H9 (cell line): ENCODE results near the gene TUT4. TPM values are rescaled to one million over a fixed set of nuclear protein-coding genes. Genes with fewer than 3 reads are reported as not detected.

Experiments used
- DNase-seq: peaks from one replicate; pipeline ENCODE4 v3.0.0-alpha.2; 2017
- H2AFZ ChIP-seq: one replicate; pipeline ENCODE4 v1.6.1; 2013; ENCODE audit warnings: mild to moderate bottlenecking, low read length, control low read depth, moderate library complexity
- H2AK5ac ChIP-seq: 2 replicates; pipeline ENCODE4 v1.6.1; 2013; ENCODE audit warnings: low read length, control low read depth, mixed read lengths; ENCODE audit not compliant: insufficient read length
- H2BK120ac ChIP-seq: one replicate; pipeline ENCODE4 v1.6.1; 2013; ENCODE audit warnings: low read depth, mild to moderate bottlenecking, low read length, control low read depth, inconsistent platforms; ENCODE audit not compliant: poor library complexity, severe bottlenecking
- H2BK12ac ChIP-seq: 2 replicates; pipeline ENCODE4 v1.6.1; 2013; ENCODE audit warnings: low read length, control low read depth, mixed read lengths, low read depth; ENCODE audit not compliant: insufficient read length
- H2BK15ac ChIP-seq: 2 replicates; pipeline ENCODE4 v1.6.1; 2013; ENCODE audit warnings: low read depth, low read length, control low read depth
- H2BK20ac ChIP-seq: one replicate; pipeline ENCODE4 v1.6.1; 2013; ENCODE audit warnings: low read depth, mild to moderate bottlenecking, low read length, control low read depth, inconsistent platforms; ENCODE audit not compliant: poor library complexity, severe bottlenecking
- H2BK5ac ChIP-seq: 2 replicates; pipeline ENCODE4 v1.6.1; 2013; ENCODE audit warnings: low read length, control low read depth, mixed read lengths; ENCODE audit not compliant: insufficient read length
- H3K14ac ChIP-seq: 2 replicates; pipeline ENCODE4 v1.6.1; 2013; ENCODE audit warnings: low read length, control low read depth; ENCODE audit not compliant: insufficient read depth
- H3K18ac ChIP-seq: 2 replicates; pipeline ENCODE4 v1.6.1; 2013; ENCODE audit warnings: low read depth, mild to moderate bottlenecking, mixed read lengths, low read length, control low read depth; ENCODE audit not compliant: insufficient read length
- H3K23ac ChIP-seq: 2 replicates; pipeline ENCODE4 v1.6.1; 2013; ENCODE audit warnings: low read length, control low read depth, mixed read lengths, low read depth; ENCODE audit not compliant: insufficient read length
- H3K23me2 ChIP-seq: 2 replicates; pipeline ENCODE4 v1.6.1; 2013; ENCODE audit warnings: low read depth, mild to moderate bottlenecking, mixed read lengths, low read length, control low read depth; ENCODE audit not compliant: insufficient read length, poor library complexity, severe bottlenecking
- H3K27ac ChIP-seq: 2 replicates; pipeline ENCODE4 v1.5.1; 2013; ENCODE audit warnings: low read length, control low read depth, mixed read lengths, low read depth; ENCODE audit not compliant: insufficient read length
- H3K27me3 ChIP-seq: 2 replicates; pipeline ENCODE4 v1.6.1; 2013; ENCODE audit warnings: low read length, control low read depth, inconsistent platforms; ENCODE audit not compliant: insufficient read depth
- H3K4ac ChIP-seq: 2 replicates; pipeline ENCODE4 v1.6.1; 2013; ENCODE audit warnings: low read depth, mild to moderate bottlenecking, control low read depth, inconsistent platforms, low read length, moderate library complexity
- H3K4me1 ChIP-seq: 2 replicates; pipeline ENCODE4 v1.6.1; 2013; ENCODE audit warnings: low read length, control low read depth, inconsistent platforms; ENCODE audit not compliant: insufficient read depth
- H3K4me2 ChIP-seq: 2 replicates; pipeline ENCODE4 v1.6.1; 2013; ENCODE audit warnings: low read length, control low read depth, mixed read lengths; ENCODE audit not compliant: insufficient read length, insufficient read depth
- H3K56ac ChIP-seq: 2 replicates; pipeline ENCODE4 v1.6.1; 2013; ENCODE audit warnings: low read depth, mild to moderate bottlenecking, mixed read lengths, low read length, control low read depth; ENCODE audit not compliant: insufficient read length
- H3K79me1 ChIP-seq: 2 replicates; pipeline ENCODE4 v1.6.1; 2013; ENCODE audit warnings: low read depth, mild to moderate bottlenecking, moderate library complexity, low read length, control low read depth, inconsistent platforms; ENCODE audit not compliant: insufficient read depth, poor library complexity, severe bottlenecking
- H3K79me2 ChIP-seq: 2 replicates; pipeline ENCODE4 v1.6.1; 2013; ENCODE audit warnings: low read length, control low read depth, inconsistent platforms; ENCODE audit not compliant: insufficient read depth
- H3K9ac ChIP-seq: 2 replicates; pipeline ENCODE4 v1.6.1; 2013; ENCODE audit warnings: low read length, control low read depth, mixed read lengths; ENCODE audit not compliant: insufficient read length; ENCODE audit errors: extremely low read depth
- H3K9me3 ChIP-seq: one replicate; pipeline ENCODE4 v1.6.1; 2013; ENCODE audit warnings: low read depth, low read length, inconsistent platforms; ENCODE audit not compliant: control insufficient read depth
- H3T11ph ChIP-seq: one replicate; pipeline ENCODE4 v1.6.1; 2013; ENCODE audit warnings: mild to moderate bottlenecking, low read length, control low read depth, inconsistent platforms
- H4K20me1 ChIP-seq: one replicate; pipeline ENCODE4 v1.6.1; 2013; ENCODE audit not compliant: control insufficient read depth, insufficient read length, insufficient read depth
- H4K5ac ChIP-seq: 2 replicates; pipeline ENCODE4 v1.6.1; 2013; ENCODE audit warnings: low read depth, mild to moderate bottlenecking, mixed read lengths, low read length, control low read depth; ENCODE audit not compliant: insufficient read length
- H4K8ac ChIP-seq: replicated peaks from 2 replicates; pipeline ENCODE4 v1.6.1; 2013; ENCODE audit warnings: low read length, control low read depth, mixed read lengths, low read depth; ENCODE audit not compliant: insufficient read length
- H4K91ac ChIP-seq: 2 replicates; pipeline ENCODE4 v1.6.1; 2013; ENCODE audit warnings: low read depth, mild to moderate bottlenecking, moderate library complexity, mixed read lengths, low read length, control low read depth; ENCODE audit not compliant: insufficient read length
- H3K27ac Mint-ChIP-seq, 3 experiments: 2 replicates in 2 of 3; 3 replicates in 1 of 3; pipeline ENCODE4 v1.8.0; 2020 to 2021; ENCODE audit warnings: mixed read lengths in 3 of 3, mild to moderate bottlenecking in 1 of 3, moderate library complexity in 1 of 3
- H3K27me3 Mint-ChIP-seq: 2 replicates; pipeline ENCODE4 v1.8.0; 2021; ENCODE audit warnings: low read depth, mild to moderate bottlenecking, moderate library complexity, mixed read lengths
- H3K36me3 Mint-ChIP-seq, 3 experiments: 2 replicates in 2 of 3; 3 replicates in 1 of 3; pipeline ENCODE4 v1.8.0; 2020 to 2021; ENCODE audit warnings: low read depth in 3 of 3, mixed read lengths in 3 of 3; ENCODE audit not compliant: insufficient read depth in 1 of 3
- H3K4me1 Mint-ChIP-seq, 2 experiments: 2 replicates each; pipeline ENCODE4 v1.8.0; 2020; ENCODE audit warnings: mixed read lengths in 2 of 2
- H3K4me3 Mint-ChIP-seq, 2 experiments: 2 replicates in 1 of 2; 3 replicates in 1 of 2; pipeline ENCODE4 v1.8.0; 2020 to 2021; ENCODE audit warnings: mild to moderate bottlenecking in 2 of 2, mixed read lengths in 2 of 2, moderate library complexity in 1 of 2
- H3K9me3 Mint-ChIP-seq, 2 experiments: 2 replicates in 1 of 2; 3 replicates in 1 of 2; pipeline ENCODE4 v1.8.0; 2020; ENCODE audit warnings: mild to moderate bottlenecking in 2 of 2, mixed read lengths in 2 of 2, moderate library complexity in 1 of 2
- CTCF ChIP-seq: fragments of 200-600 bp; sonication (generic); conservative IDR thresholded peaks from 3 replicates; pipeline ENCODE4 v1.8.0; 2021; ENCODE audit warnings: antibody characterized with exemption, mild to moderate bottlenecking
- WGBS: extraction: QIAGEN DNeasy Blood & Tissue Kit; methylation state at CpG from one replicate; pipeline ENCODE4 v1.1.7; 2013; ENCODE audit warnings: missing lambda C conversion rate, low lambda C conversion rate, mixed read lengths; ENCODE audit not compliant: insufficient read length; ENCODE audit errors: extremely low coverage; 5-methylcytosine and 5-hydroxymethylcytosine counted together
- total RNA-seq: library from RNA; stranded (reverse); gene quantifications from 2 replicates; pipeline ENCODE4 v1.2.1, GENCODE V29; 2021

Gene TUT4
- total RNA-seq, 1 experiment from 2014 or later, result 59.3 TPM

DNA sequence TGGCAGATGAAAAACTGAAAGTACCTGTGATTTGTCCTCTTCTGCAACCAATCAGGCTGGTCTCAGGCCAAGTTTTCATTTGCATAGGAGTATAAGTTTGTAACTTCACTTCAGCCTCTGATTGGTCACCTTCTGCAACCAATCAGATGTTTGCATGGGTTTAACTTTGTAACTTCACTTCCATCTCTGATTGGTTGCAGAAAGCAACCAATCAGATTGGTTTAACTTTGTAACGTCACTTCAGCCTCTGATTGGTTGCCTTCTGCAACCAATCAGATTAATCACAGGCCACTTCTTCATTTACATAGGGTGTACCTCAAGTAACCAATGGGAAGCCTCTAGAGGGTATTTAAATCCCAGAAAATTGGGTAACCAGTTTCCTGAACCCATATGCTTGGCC lies 18.9 kb upstream of the TUT4 start:
- no peaks in the 10 kb centered on the region for H3K9me3 Mint-ChIP-seq
- no peak overlapping the region for H4K8ac ChIP-seq
- no peak overlapping the region for H2BK20ac ChIP-seq

More for the DNA sequence above, 18.9 kb upstream of the TUT4 start:
- Histone ChIP-seq H3K4ac (no peak overlapping the region), H4K91ac (no peak overlapping the region), H2AFZ (no peak overlapping the region), H3K23ac (no peak overlapping the region), H2BK120ac (no peak overlapping the region), H2BK12ac (no peak overlapping the region), H4K5ac (no peak overlapping the region), H3K79me2 (no peaks in the 10 kb centered on the region), H3K18ac (no peak overlapping the region), H3K4me2 (no peak overlapping the region), H3K56ac (no peak overlapping the region), H4K20me1 (no peaks in the 10 kb centered on the region), H3T11ph (no peak overlapping the region), H2BK5ac (no peak overlapping the region), H3K79me1 (no peaks in the 10 kb centered on the region), H3K9ac (no peak overlapping the region), H3K9me3 (no peaks in the 10 kb centered on the region), H2AK5ac (no peak overlapping the region), H3K23me2 (no peaks in the 10 kb centered on the region), H3K14ac (no peak overlapping the region), H3K4me1 (no peaks in the 10 kb centered on the region), H2BK15ac (no peak overlapping the region), H3K27me3 (no peaks in the 10 kb centered on the region), H3K27ac (no peak overlapping the region)
- peaks cover 13 to 16% of the 10 kb centered on the region in 2 experiments for H3K4me1 Mint-ChIP-seq
- no peak overlapping the region for H3K27ac Mint-ChIP-seq
- WGBS, result no CpG with 5 or more reads among the region's 1 CpG
- H3K27me3 Mint-ChIP-seq, result peaks cover 5% of the 10 kb centered on the region
- no peak for TF ChIP-seq CTCF
- H3K4me3 Mint-ChIP-seq, result no peak overlapping the region
- no peaks in the 10 kb centered on the region; a peak in 1 of 7 replicates for H3K36me3 Mint-ChIP-seq
- DNase-seq, result no peak
